Motor neuron (in vitro differentiated cells): ENCODE results near the gene CPAMD8. TPM values are rescaled to one million over a fixed set of nuclear protein-coding genes. Genes with fewer than 3 reads are reported as not detected.

Source experiments
- ATAC-seq, 8 experiments: fragments of 200-7000 bp; cut with Tn5 transposase; replicated peaks in 6 of 8; 2 replicates each; pipeline ENCODE4 v1.8.0; 2021; ENCODE audit warnings: mild to moderate bottlenecking in 8 of 8, moderate library complexity in 8 of 8
- H3K27ac ChIP-seq, 2 donors: fragments of 250-450 bp; sonication (Bioruptor Pico); 2 replicates each; pipeline ENCODE4 v1.9.0; 2021; ENCODE audit warnings: antibody characterized with exemption in 2 of 2, mild to moderate bottlenecking in 2 of 2, moderate library complexity in 1 of 2
- H3K4me1 ChIP-seq, 2 donors: fragments of 250-450 bp; sonication (Bioruptor Pico); replicated peaks in 1 of 2; 2 replicates each; pipeline ENCODE4 v1.6.1; 2021; ENCODE audit warnings: antibody characterized with exemption in 2 of 2, mild to moderate bottlenecking in 2 of 2, moderate library complexity in 1 of 2
- H3K4me3 ChIP-seq, 5 donors: fragments of 250-450 bp; sonication (Bioruptor Pico); 2 replicates each; pipeline ENCODE4 v1.9.0; 2021; ENCODE audit warnings: antibody characterized with exemption in 5 of 5, mild to moderate bottlenecking in 5 of 5, moderate library complexity in 4 of 5
- WGBS, 10 experiments: fragments of 450-650 bp; shearing (Covaris generic); methylation state at CpG; one replicate each; pipeline ENCODE4 v1.0.0; 2022; 5-methylcytosine and 5-hydroxymethylcytosine counted together
- in situ Hi-C, 9 experiments: fragments of 400-800 bp; cut with MboI; loops; one replicate each; pipeline ENCODE4 v1.15.0; 2021; ENCODE audit warnings: low sequenced_read_pairs in 9 of 9, low pct_unique_long_range_greater_than_20kb in 2 of 9; ENCODE audit not compliant: unreplicated experiment in 9 of 9
- total RNA-seq, 8 experiments: library from RNA; unstranded; fragments of 300-600 nt; gene quantifications; 2 replicates each; pipeline versions ENCODE4 v1.2.3 to v1.2.4, GENCODE V29; 2022

The CPAMD8 gene
- total RNA-seq, 8 experiments from 2014 or later = 0.36 to 6.5 (median 3.6) TPM

DNA sequence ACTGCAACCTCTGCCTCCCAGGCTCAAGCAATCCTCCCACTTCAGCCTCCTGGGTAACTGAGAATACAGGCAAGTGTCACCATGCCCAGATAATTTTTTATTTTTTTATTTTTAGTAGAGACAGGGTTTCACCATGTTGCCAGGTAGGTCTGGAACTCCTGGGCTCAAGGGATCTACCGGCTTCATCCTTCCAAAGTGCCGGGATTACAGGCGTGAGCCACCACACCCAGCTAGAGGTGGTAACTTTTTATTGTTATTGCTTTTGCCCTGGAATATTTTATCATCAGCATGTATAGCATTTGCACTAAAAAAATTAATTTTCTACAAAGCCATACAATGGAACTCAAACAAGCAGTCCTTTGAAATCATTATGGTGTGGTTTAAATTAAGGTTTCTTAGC is 34.6 kb upstream of the CPAMD8 start:
- in situ Hi-C loops = loop anchor here in 7 of 9 experiments (10.0 to 25.0 kb wide), 2 partner anchors 224 to 226 kb away; partner anchors contain the start of gene ANKLE1 (in 7 of the 7)
- no peak overlapping the region for H3K4me3 ChIP-seq
- ATAC-seq = no peak
- 94 to 100% (median 100%) methylated on average over 1 to 3 of the region's 3 CpGs; no CpG with 5 or more reads in 2 of the 10 experiments for WGBS, 10 experiments
- H3K4me1 ChIP-seq = no peaks in the 10 kb centered on the region
- no peak overlapping the region for H3K27ac ChIP-seq

DNA sequence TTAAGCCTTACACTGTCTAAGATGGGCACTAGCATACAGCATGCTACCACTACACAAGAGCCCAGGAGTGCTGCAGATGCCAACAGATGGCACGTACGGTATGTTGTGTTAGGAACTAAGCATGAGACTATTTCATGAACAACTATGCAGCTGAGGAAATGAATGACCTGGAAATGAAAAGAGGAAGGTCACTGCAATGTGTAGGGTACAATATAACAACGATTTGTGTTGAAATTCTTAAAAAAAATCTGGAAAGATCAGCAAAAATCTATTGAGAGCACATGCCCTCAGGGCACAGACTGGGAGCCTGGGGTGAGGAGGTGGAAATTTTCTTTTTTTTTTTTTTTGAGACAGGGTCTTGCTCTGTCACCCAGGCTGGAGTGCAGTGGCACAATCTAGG is 34.2 kb upstream of the CPAMD8 start:
- ATAC-seq = no peak
- in situ Hi-C loops = loop anchor here in 7 of 9 experiments (10.0 to 25.0 kb wide), 2 partner anchors 224 to 226 kb away; partner anchors contain the start of gene ANKLE1 (in 7 of the 7)
- WGBS, 10 experiments = 80 to 100% (median 100%) methylated on average over 1 to 3 of the region's 3 CpGs; no CpG with 5 or more reads in 4 of the 10 experiments
- H3K4me3 ChIP-seq = no peak overlapping the region
- no peak overlapping the region for H3K27ac ChIP-seq
- no peaks in the 10 kb centered on the region for H3K4me1 ChIP-seq

DNA sequence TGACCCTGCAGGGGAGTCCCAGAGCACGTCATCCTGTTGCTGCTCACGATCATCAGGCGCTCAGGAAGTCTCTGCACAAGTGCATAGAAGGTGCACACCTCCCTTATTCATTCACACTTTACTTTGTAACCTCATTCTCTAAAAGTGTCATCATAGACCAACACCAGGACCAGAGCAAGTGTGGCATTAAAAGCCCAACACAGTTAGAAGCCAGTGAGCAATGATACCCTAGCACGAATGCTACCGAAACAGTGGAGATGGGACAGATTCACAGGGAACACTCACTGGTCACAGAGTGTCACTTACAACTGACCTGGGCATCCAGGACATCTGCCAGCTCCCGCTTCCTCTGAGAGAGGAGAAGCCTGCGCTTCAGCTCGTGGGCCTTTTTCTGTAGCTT is 31.6 kb upstream of the CPAMD8 start:
- no peak for ATAC-seq
- Histone ChIP-seq H3K27ac (no peak overlapping the region), H3K4me3 (no peak overlapping the region), H3K4me1 (no peaks in the 10 kb centered on the region)
- WGBS, 10 experiments = 87 to 100% (median 100%) methylated on average over 1 to 6 of the region's 8 CpGs; no CpG with 5 or more reads in 1 of the 10 experiments
- in situ Hi-C loops = loop anchor here in 5 of 9 experiments (25.0 kb wide), 1 partner anchor 229 kb away; the partner anchor contains the start of gene ANKLE1 (in 5 of the 5)

DNA sequence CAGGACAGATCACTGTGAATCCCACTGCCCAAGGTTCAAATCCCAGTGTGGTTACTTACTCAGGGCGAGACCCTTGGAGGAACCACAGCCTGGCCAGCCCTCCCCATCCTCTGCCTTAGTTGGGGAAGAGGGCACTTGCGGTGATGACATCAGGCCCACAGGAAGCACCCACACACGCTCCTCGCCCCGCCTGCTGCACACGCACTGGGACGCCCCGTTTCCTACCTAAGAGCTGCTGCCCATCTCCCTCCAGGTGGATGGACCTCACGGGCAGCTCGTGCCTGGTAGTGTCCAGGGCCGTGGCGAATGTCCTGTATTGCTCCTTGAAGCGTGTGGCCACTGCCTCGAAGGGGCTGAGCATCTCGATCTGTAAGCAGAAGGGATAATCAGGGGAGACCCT is 29.0 kb upstream of the CPAMD8 start:
- Histone ChIP-seq H3K4me3 (no peak overlapping the region), H3K4me1 (peaks cover 0 to 6% of the 10 kb centered on the region in 2 donors), H3K27ac (no peak overlapping the region)
- in situ Hi-C loops = loop anchor here in 5 of 9 experiments (25.0 kb wide), 1 partner anchor 232 kb away; the partner anchor contains the start of gene ANKLE1 (in 5 of the 5)
- ATAC-seq = no peak
- 94 to 100% (median 100%) methylated on average over 1 to 5 of the region's 15 CpGs; no CpG with 5 or more reads in 6 of the 10 experiments for WGBS, 10 experiments

DNA sequence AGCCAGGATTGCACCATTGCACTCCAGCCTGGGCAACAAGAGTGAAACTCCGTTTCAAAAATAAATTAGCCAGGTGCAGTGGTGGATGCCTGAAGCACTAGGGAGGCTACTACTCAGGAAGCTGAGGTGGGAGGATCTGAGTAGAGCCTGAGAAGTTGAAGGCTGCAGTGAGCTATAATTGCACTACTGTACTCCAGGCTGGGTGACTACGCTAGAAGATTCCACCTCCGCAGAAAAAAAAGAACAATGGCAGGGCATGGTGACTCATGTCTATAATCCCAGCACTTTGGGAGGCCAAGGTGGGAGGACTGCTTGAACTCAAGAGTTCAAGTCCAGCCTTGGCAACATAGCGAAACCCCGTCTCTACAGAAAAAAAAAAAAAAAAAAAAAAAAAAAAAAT is 28.1 kb upstream of the CPAMD8 start:
- Histone ChIP-seq H3K4me3 (no peak overlapping the region), H3K4me1 (peaks cover 0 to 6% of the 10 kb centered on the region in 2 donors), H3K27ac (no peak overlapping the region)
- WGBS, 10 experiments = 80 to 100% (median 93%) methylated on average over 1 to 4 of the region's 5 CpGs; no CpG with 5 or more reads in 4 of the 10 experiments
- ATAC-seq = no peak
- in situ Hi-C loops = loop anchor here in 5 of 9 experiments (25.0 kb wide), 1 partner anchor 233 kb away; the partner anchor contains the start of gene ANKLE1 (in 5 of the 5)

DNA sequence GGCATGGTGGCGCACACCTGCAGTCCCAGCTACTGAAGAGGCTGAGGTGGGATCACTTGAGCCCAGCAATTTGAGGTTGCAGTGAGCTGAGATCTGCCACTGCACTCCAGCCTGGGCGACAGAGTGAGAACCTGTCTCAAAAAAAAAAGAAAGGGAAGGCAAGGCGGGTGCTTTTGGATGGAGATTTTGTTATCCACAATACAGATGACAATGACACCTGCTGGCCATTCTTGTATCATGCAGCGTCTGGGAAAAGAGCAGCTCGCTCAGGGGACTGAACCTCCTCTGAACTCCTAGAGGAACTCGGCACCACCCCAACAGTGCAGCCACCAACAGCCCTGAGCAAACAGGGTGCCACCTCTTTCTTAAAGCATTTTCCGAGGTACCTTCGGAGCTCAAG is 25.8 kb upstream of the CPAMD8 start:
- no peak overlapping the region for H3K4me3 ChIP-seq
- 10 to 89% (median 71%) methylated on average over 2 to 5 of the region's 8 CpGs; no CpG with 5 or more reads in 4 of the 10 experiments for WGBS, 10 experiments
- H3K27ac ChIP-seq = peak overlapping the region in 1 of 2 donors; percentile 17
- peak in 5 of 8 experiments; percentile 19 to 60 (median 53) for ATAC-seq
- peaks cover 0 to 6% of the 10 kb centered on the region in 2 donors for H3K4me1 ChIP-seq
- in situ Hi-C loops = loop anchor here in 5 of 9 experiments (25.0 kb wide), 1 partner anchor 235 kb away; the partner anchor contains the start of gene ANKLE1 (in 5 of the 5)

DNA sequence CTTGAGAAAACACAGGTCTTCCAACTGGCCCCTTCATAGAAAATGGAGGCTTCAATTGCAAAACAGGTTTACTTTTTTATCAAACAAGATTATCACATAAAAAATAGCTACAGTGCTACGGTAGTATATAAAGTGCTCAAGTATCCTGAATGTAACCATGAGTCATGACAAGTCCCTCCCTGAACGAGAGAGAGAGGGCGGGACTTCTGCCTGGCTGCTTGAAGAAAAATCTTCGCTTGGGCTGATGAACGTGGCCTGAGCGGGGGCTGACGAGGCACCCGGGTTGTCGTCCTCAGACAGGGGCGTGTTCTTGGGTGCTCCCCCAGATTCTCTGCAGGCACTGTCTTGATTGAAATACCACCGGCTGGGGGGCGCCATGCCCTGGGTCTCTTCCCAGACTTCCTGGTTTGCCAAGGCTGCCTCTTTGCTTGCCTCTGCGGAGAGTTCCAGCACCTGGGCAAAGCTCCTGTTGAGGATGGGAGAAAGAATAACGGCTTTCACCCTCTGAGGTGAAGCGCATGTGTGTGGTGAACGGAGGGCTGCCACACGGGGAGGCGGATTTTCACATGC is 23.2 kb upstream of the CPAMD8 start:
- WGBS, 10 experiments = 57 to 94% (median 77%) methylated on average over 1 to 14 of the region's 18 CpGs; no CpG with 5 or more reads in 2 of the 10 experiments

DNA sequence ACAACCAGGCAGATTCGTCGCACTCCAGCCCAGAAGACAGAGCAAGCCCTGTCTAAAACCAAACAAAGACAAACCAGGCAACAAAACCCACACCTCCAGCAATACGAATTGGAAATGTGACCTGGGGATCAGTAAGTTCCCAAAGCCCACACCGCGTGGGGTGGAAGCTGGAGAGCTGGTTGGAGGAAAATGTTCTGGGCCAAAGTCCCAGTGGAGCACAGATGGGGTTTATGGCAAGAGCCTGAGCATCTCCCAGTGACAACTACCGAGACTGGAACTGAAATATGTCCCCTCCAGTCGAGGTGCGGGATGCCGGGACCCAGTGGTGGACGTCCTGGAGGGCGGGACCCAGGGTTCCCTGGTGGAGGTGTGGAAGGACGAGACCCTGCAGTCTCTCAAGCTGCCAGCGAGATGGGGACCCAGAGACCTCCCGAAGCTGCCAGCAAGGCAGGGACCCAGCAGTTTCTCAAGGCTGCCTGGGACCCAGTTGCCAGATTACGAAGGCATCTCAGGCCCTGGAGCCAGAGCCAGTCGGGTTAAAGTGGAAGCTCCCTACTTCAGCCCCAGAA is 22.4 kb upstream of the CPAMD8 start:
- ATAC-seq = no peak
- Histone ChIP-seq H3K4me1 (peaks cover 0 to 6% of the 10 kb centered on the region in 2 donors), H3K27ac (no peak overlapping the region), H3K4me3 (no peak overlapping the region)
- WGBS, 10 experiments = 40 to 100% (median 93%) methylated on average over 1 to 7 of the region's 16 CpGs; no CpG with 5 or more reads in 3 of the 10 experiments
- in situ Hi-C loops = loop anchor here in 1 of 9 experiments (25.0 kb wide), 1 partner anchor 262 kb away; no protein-coding TSS in a partner anchor

More for the DNA sequence above, 23.2 kb upstream of the CPAMD8 start:
- no peak overlapping the region for H3K4me3 ChIP-seq
- H3K4me1 ChIP-seq = peaks cover 0 to 6% of the 10 kb centered on the region in 2 donors
- ATAC-seq = peak in 7 of 8 experiments; percentile 66 to 93 (median 69)
- in situ Hi-C loops = loop anchor here in 6 of 9 experiments (25.0 kb wide), 2 partner anchors 238 to 262 kb away; partner anchors contain the start of gene ANKLE1 (in 5 of the 6)
- no peak overlapping the region for H3K27ac ChIP-seq

DNA sequence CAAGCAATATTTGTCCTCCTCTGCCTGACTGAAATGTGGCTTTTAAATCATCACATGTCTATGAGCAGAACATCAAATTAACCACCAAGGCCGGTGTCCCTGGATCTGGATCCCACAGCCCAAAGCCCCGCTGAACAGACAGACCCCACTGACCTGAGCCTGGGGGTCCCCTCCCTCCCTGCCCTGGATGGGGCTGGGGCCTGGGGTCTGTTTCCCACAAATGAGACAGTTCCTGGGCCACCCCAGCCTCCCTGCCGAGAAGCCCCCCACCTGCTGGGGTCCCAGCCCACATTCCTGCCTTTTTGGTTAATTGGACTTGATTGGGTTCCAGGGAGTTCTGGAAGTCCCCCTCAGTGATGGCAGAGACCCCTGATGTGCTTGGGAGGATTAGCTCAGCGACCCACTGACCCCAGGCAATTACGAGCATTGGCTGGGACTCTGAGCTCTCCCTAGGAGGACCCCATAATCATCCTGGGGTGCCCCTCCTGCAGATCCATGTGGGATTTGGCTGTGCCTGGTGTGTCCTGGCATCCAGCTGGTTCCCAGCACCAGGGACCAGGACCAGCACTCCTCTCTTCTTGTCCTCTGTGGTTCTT is 19.4 kb upstream of the CPAMD8 start:
- Histone ChIP-seq H3K27ac (no peak overlapping the region), H3K4me3 (no peak overlapping the region), H3K4me1 (peaks cover 0 to 3% of the 10 kb centered on the region in 2 donors)
- 100% methylated on average over 1 of the region's 5 CpGs; no CpG with 5 or more reads in 8 of the 10 experiments for WGBS, 10 experiments
- in situ Hi-C loops = loop anchor here in 1 of 9 experiments (25.0 kb wide), 1 partner anchor 259 kb away; no protein-coding TSS in a partner anchor
- no peak for ATAC-seq

DNA sequence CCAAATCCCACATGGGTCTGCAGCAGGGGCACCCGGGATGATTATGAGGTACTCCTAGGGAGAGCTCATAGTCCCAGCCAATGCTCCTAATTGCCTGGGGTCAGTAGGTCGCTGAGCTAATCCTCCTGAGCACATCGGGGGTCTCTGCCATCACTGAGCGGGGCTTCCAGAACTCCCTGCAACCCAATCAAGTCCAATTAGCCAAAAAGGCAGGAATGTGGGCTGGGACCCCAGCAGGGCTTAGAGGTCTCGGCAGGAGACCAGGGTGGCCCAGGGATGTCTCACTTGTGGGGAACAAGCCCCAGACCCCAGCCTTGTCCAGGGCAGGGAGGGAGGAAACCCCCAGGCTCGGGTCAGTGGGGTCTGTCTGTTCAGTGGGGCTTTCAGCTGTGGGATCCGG is 17.1 kb upstream of the CPAMD8 start:
- WGBS, 10 experiments = 70 to 100% (median 94%) methylated on average over 1 to 4 of the region's 7 CpGs; no CpG with 5 or more reads in 5 of the 10 experiments
- no peak for ATAC-seq
- in situ Hi-C loops = loop anchor here in 1 of 9 experiments (25.0 kb wide), 1 partner anchor 256 kb away; no protein-coding TSS in a partner anchor
- Histone ChIP-seq H3K27ac (no peak overlapping the region), H3K4me1 (no peaks in the 10 kb centered on the region), H3K4me3 (no peak overlapping the region)

DNA sequence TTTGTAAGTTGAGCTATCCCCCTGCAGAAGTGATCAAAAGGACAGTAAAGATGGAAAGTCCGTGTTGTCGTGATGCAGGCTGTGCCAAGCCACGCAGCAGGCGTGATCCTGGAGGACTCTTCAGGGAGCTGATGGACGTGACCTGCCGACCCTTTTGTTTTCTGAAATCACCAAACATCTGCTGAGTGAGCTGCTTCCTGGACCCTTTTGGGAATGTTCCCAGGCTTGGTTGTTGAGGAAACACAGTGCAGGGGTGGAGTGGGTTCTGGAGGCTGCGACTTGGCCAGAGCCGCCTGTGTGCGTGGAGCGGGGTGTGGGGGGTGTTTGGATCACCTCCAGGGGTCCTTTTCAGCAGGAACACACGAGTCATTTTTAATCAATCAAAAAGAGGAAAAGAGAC is 15.4 kb upstream of the CPAMD8 start:
- in situ Hi-C loops = loop anchor here in 1 of 9 experiments (25.0 kb wide), 1 partner anchor 255 kb away; no protein-coding TSS in a partner anchor

DNA sequence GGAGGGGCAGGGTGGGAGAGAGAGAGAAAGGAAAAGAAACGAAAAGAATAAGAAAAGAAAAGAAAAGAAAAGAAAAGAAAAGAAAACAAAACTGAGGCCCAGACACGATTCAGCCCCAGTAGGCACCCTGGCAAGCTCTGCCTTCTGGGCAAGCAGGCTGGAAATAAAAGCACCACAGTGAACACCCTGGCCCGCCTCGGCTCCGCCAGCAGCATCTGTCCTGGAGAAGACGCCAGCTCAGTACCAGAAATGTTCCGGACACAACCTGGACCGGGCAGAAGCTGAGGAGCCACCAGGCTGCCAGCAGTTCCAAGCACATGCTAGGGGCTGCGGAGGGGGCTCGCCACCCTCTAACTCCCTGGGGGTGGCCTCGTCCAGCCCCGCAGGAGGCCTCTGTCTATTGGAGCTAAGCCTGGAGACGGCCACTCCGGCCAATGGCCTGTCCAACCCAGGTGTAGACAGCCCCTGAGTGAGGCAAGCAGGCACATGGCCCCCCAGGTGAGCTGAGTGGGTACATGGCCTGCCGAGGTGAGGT is 11.4 kb upstream of the CPAMD8 start:
- ATAC-seq = peak in 1 of 8 experiments; percentile 25
- 8 to 83% (median 40%) methylated on average over 1 to 10 of the region's 15 CpGs for WGBS, 10 experiments
- Histone ChIP-seq H3K27ac (no peak overlapping the region), H3K4me1 (no peaks in the 10 kb centered on the region), H3K4me3 (no peak overlapping the region)
- in situ Hi-C loops = loop anchor here in 1 of 9 experiments (25.0 kb wide), 1 partner anchor 251 kb away; no protein-coding TSS in a partner anchor

More for the DNA sequence above, 15.4 kb upstream of the CPAMD8 start:
- peak in 1 of 8 experiments; percentile 28 for ATAC-seq
- 0 to 100% (median 20%) methylated on average over 1 to 3 of the region's 11 CpGs; no CpG with 5 or more reads in 3 of the 10 experiments for WGBS, 10 experiments
- Histone ChIP-seq H3K4me1 (no peaks in the 10 kb centered on the region), H3K4me3 (no peak overlapping the region), H3K27ac (no peak overlapping the region)
